CD14-positive monocyte (primary cell): ENCODE data around the gene TAS2R4. TPM values are rescaled to one million over a fixed set of nuclear protein-coding genes. Genes with fewer than 3 reads are reported as not detected.
"Not testable (repeated sequence)": the region's sequence is repeated elsewhere in the genome, so short reads cannot be mapped to it uniquely, and the experiment has no call there.

Experiments used
- DNase-seq, 3 donors: peaks; one replicate each; pipeline ENCODE4 v3.0.0-alpha.2; 2011 to 2022
- H2AFZ ChIP-seq: 2 replicates; pipeline ENCODE4 v1.6.0; 2012; ENCODE audit warnings: mild to moderate bottlenecking, low read depth, low read length, inconsistent platforms; ENCODE audit not compliant: insufficient read depth, poor library complexity, severe bottlenecking
- H3K27ac ChIP-seq, 2 donors: 1 replicate in 1 of 2; 2 replicates in 1 of 2; pipeline ENCODE4 v1.5.1; 2012 to 2013; ENCODE audit warnings: low read length in 2 of 2, control low read depth in 1 of 2, inconsistent platforms in 1 of 2, low read depth in 1 of 2, mild to moderate bottlenecking in 1 of 2
- H3K27me3 ChIP-seq, 2 donors: one replicate each; pipeline versions ENCODE4 v1.6.0 to v1.6.1; 2011 to 2013; ENCODE audit warnings: low read length in 2 of 2; ENCODE audit not compliant: control insufficient read depth in 2 of 2, insufficient read depth in 2 of 2
- H3K36me3 ChIP-seq, 2 donors: replicated peaks in 1 of 2; 1 replicate in 1 of 2; 2 replicates in 1 of 2; pipeline versions ENCODE4 v1.5.1 to v1.6.1; 2012 to 2013; ENCODE audit warnings: low read length in 2 of 2, control low read depth in 1 of 2, inconsistent platforms in 1 of 2, mild to moderate bottlenecking in 1 of 2; ENCODE audit not compliant: insufficient read depth in 2 of 2, control insufficient read depth in 1 of 2
- H3K4me1 ChIP-seq, 2 donors: 1 replicate in 1 of 2; 2 replicates in 1 of 2; pipeline versions ENCODE4 v1.5.1 to v1.6.1; 2012 to 2013; ENCODE audit warnings: low read length in 2 of 2, control low read depth in 1 of 2, inconsistent platforms in 1 of 2, mild to moderate bottlenecking in 1 of 2, moderate library complexity in 1 of 2; ENCODE audit not compliant: insufficient read depth in 2 of 2, control insufficient read depth in 1 of 2
- H3K4me2 ChIP-seq: replicated peaks from 2 replicates; pipeline ENCODE3; 2012; ENCODE audit warnings: low read length, moderate library complexity, mild to moderate bottlenecking; ENCODE audit not compliant: poor library complexity, severe bottlenecking; ENCODE audit errors: extremely low read depth
- H3K4me3 ChIP-seq, 3 experiments: fragments of 200-600 bp in 1 of 3; sonication (generic) in 1 of 3; replicated peaks in 1 of 3; 1 replicate in 2 of 3; 2 replicates in 1 of 3; pipeline ENCODE4 v1.5.1; 2011 to 2013; ENCODE audit warnings: low read length in 3 of 3, mild to moderate bottlenecking in 3 of 3, control low read depth in 2 of 3, low read depth in 2 of 3, inconsistent platforms in 1 of 3, moderate library complexity in 1 of 3
- H3K79me2 ChIP-seq: 2 replicates; pipeline ENCODE4 v1.6.0; 2012; ENCODE audit warnings: mild to moderate bottlenecking, control low read depth, inconsistent platforms, low read length, moderate library complexity; ENCODE audit not compliant: insufficient read depth
- H3K9ac ChIP-seq: 2 replicates; pipeline ENCODE4 v1.6.0; 2017; ENCODE audit warnings: low read length, mild to moderate bottlenecking; ENCODE audit not compliant: insufficient read depth, poor library complexity, severe bottlenecking
- H3K9me3 ChIP-seq, 2 donors: replicated peaks in 1 of 2; 1 replicate in 1 of 2; 2 replicates in 1 of 2; pipeline versions ENCODE4 v1.5.1 to v1.6.1; 2012 to 2013; ENCODE audit warnings: low read length in 2 of 2, control low read depth in 1 of 2; ENCODE audit not compliant: control insufficient read depth in 1 of 2, insufficient read depth in 1 of 2
- H4K20me1 ChIP-seq: 2 replicates; pipeline ENCODE4 v1.6.0; 2012; ENCODE audit warnings: mild to moderate bottlenecking, low read length, control low read depth, moderate library complexity; ENCODE audit not compliant: insufficient read depth
- H3K27ac Mint-ChIP-seq, 7 donors: one replicate each; pipeline ENCODE4 v1.8.0; 2020; ENCODE audit warnings: mild to moderate bottlenecking in 7 of 7, mixed read lengths in 7 of 7, moderate library complexity in 6 of 7, inconsistent platforms in 2 of 7
- H3K27me3 Mint-ChIP-seq, 3 donors: one replicate each; pipeline ENCODE4 v1.8.0; 2021 to 2022; ENCODE audit warnings: low read depth in 3 of 3, mild to moderate bottlenecking in 3 of 3, mixed read lengths in 3 of 3, moderate library complexity in 3 of 3, inconsistent platforms in 1 of 3
- H3K36me3 Mint-ChIP-seq, 2 donors: one replicate each; pipeline ENCODE4 v1.8.0; 2020; ENCODE audit warnings: mixed read lengths in 2 of 2, inconsistent platforms in 1 of 2, mild to moderate bottlenecking in 1 of 2
- H3K4me1 Mint-ChIP-seq: one replicate; pipeline ENCODE4 v1.8.0; 2020; ENCODE audit warnings: mild to moderate bottlenecking, mixed read lengths
- H3K4me3 Mint-ChIP-seq, 2 donors: one replicate each; pipeline ENCODE4 v1.8.0; 2020; ENCODE audit warnings: mild to moderate bottlenecking in 2 of 2, mixed read lengths in 2 of 2, moderate library complexity in 1 of 2
- H3K9me3 Mint-ChIP-seq, 7 donors: one replicate each; pipeline ENCODE4 v1.8.0; 2020 to 2022; ENCODE audit warnings: mixed read lengths in 7 of 7, mild to moderate bottlenecking in 6 of 7, moderate library complexity in 6 of 7, inconsistent platforms in 2 of 7
- CTCF ChIP-seq: fragments of 200-600 bp; IDR thresholded peaks from one replicate; pipeline ENCODE4 v1.8.0; 2022; ENCODE audit warnings: antibody characterized with exemption, mild to moderate bottlenecking
- WGBS: methylation state at CpG from one replicate; pipeline ENCODE4 v1.1.5; 2013; ENCODE audit warnings: missing lambda C conversion rate; ENCODE audit not compliant: insufficient coverage; 5-methylcytosine and 5-hydroxymethylcytosine counted together
- intact Hi-C, 2 donors: fragments of 100-400 bp; cut with micrococcal nuclease; formaldehyde crosslinking; loops; one replicate each; pipeline versions ENCODE4 v1.15.0 to v1.15.1; 2023
- polyA plus RNA-seq, 3 donors: library from polyadenylated mRNA; depleted of rRNA in 1 of 3; unstranded in 2 of 3; stranded (reverse) in 1 of 3; fragments of 300-500 nt in 2 of 3; fragments of >200 nt in 1 of 3; fragmentation: Illumina TruSeq in 2 of 3; gene quantifications; 1 replicate in 2 of 3; 2 replicates in 1 of 3; pipeline ENCODE4 v1.2.3, GENCODE V29; 2012 to 2021
- small RNA-seq: library from RNA; depleted of rRNA; stranded (forward); fragments of <200 nt; gene quantifications from one replicate; pipeline ENCODE3, GENCODE V24; 2012; ENCODE audit warnings: low read depth; ENCODE audit not compliant: insufficient read length

TAS2R4 gene
- polyA plus RNA-seq, 3 donors, result 0.12 TPM; not detected in 2

DNA sequence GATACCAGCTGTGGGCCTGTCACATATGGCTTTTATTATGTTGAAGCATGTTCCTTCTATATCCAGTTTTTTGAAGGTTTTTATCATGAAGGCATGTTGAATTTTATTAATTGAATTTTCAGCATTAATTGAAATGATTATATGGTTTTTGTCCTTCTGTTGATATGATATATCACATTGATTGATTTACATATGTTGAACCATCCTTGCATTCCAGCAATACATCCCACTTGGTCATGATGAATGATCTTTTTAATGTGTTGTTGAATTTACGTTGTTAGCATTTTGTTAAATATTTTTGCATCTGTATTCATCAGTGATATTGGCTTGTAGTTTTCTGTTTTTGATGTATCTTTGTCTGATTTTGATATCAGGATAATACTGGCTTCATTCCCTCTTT, 43.6 kb downstream of the TAS2R4 start:
- intact Hi-C loops, result no loop called here
- no peaks in the 10 kb centered on the region for H3K36me3 ChIP-seq
- Mint-ChIP-seq H3K27ac (no peak overlapping the region), H3K4me1 (no peaks in the 10 kb centered on the region), H3K9me3 (peaks cover 35 to 68% (median 48%) of the 10 kb centered on the region in 7 donors), H3K36me3 (peaks cover 2 to 8% of the 10 kb centered on the region in 2 donors), H3K4me3 (no peak overlapping the region), H3K27me3 (peaks cover 0 to 2% (median 1%) of the 10 kb centered on the region in 3 donors)
- no peak overlapping the region for H3K4me2 ChIP-seq
- WGBS, result no CpG with 5 or more reads among the region's 1 CpG
- H3K4me1 ChIP-seq, result no peaks in the 10 kb centered on the region
- H3K27me3 ChIP-seq, result no peaks in the 10 kb centered on the region
- H3K9ac ChIP-seq, result no peak overlapping the region
- no peaks in the 10 kb centered on the region for H4K20me1 ChIP-seq
- no peak overlapping the region for H3K27ac ChIP-seq
- peaks cover 17 to 31% of the 10 kb centered on the region in 2 donors for H3K9me3 ChIP-seq
- H3K4me3 ChIP-seq, result no peak overlapping the region
- TF ChIP-seq CTCF, result no peak
- H3K79me2 ChIP-seq, result no peaks in the 10 kb centered on the region
- H2AFZ ChIP-seq, result no peak overlapping the region
- no peak for DNase-seq

GRCh38 chr7:141822432-141822831, 46.0 kb downstream of the TAS2R4 start:
- peaks cover 33 to 69% (median 48%) of the 10 kb centered on the region in 7 donors for H3K9me3 Mint-ChIP-seq
- peaks cover 18 to 31% of the 10 kb centered on the region in 2 donors for H3K9me3 ChIP-seq
- H3K27me3 Mint-ChIP-seq, intact Hi-C loops, H2AFZ ChIP-seq, H3K4me3 ChIP-seq, H3K4me3 Mint-ChIP-seq, H3K4me1 ChIP-seq, H3K27ac ChIP-seq, H3K36me3 Mint-ChIP-seq, H3K4me1 Mint-ChIP-seq, H4K20me1 ChIP-seq, H3K27me3 ChIP-seq, H3K9ac ChIP-seq, H3K36me3 ChIP-seq, DNase-seq, H3K27ac Mint-ChIP-seq, H3K79me2 ChIP-seq, H3K4me2 ChIP-seq: not testable (repeated sequence)

Small RNA genes lying within 50 kb of the gene (small RNA-seq; reads per million reads assigned to genes)
- gene RNU1-82P, result not detected

Other genes starting within 250 kb of the TAS2R4 start
- 10 to 100 TPM; 10.0 to 11.0 (median 11.0) TPM for gene AGK, start 225.3 kb upstream of the TAS2R4 start, polyA plus RNA-seq
- 1 to 10 TPM; 1.4 to 4.7 (median 1.9) TPM for gene DENND11, start 74.5 kb upstream of the TAS2R4 start, polyA plus RNA-seq
- gene WEE2, start 68.3 kb upstream of the TAS2R4 start, polyA plus RNA-seq, result not detected
- 100 to 1,000 TPM in 2 of 3 donors, 10 to 100 TPM in 1; 66.9 to 197 (median 184) TPM for gene SSBP1, start 38.3 kb upstream of the TAS2R4 start, polyA plus RNA-seq
- not detected for gene TAS2R3, start 12.6 kb upstream of the TAS2R4 start, polyA plus RNA-seq
- 1 to 10 TPM in 1 of 3 donors, not detected in 2; 1.5 TPM for gene TAS2R5, start 13.5 kb downstream of the TAS2R4 start, polyA plus RNA-seq
- not detected for gene PRSS37, start 64.8 kb downstream of the TAS2R4 start, polyA plus RNA-seq
- under 1 TPM in 1 of 3 donors, not detected in 2; 0.28 TPM for gene OR9A4, start 139.7 kb downstream of the TAS2R4 start, polyA plus RNA-seq
- 10 to 100 TPM in 1 of 3 donors, 1 to 10 TPM in 2; 9.6 to 15.2 (median 10.0) TPM for gene CLEC5A, start 170.3 kb downstream of the TAS2R4 start, polyA plus RNA-seq
- not detected for gene TAS2R38, start 197.1 kb downstream of the TAS2R4 start, polyA plus RNA-seq
- gene MGAM, start 219.2 kb downstream of the TAS2R4 start, polyA plus RNA-seq, result 1 to 10 TPM; 1.2 to 2.7 (median 1.3) TPM